ENCODE results near the gene CLEC4D. TPM values are rescaled to one million over a fixed set of nuclear protein-coding genes. Genes with fewer than 3 reads are reported as not detected.

Gene CLEC4D
- polyA plus RNA-seq, 1 donor from 2014 or later: not detected

DNA sequence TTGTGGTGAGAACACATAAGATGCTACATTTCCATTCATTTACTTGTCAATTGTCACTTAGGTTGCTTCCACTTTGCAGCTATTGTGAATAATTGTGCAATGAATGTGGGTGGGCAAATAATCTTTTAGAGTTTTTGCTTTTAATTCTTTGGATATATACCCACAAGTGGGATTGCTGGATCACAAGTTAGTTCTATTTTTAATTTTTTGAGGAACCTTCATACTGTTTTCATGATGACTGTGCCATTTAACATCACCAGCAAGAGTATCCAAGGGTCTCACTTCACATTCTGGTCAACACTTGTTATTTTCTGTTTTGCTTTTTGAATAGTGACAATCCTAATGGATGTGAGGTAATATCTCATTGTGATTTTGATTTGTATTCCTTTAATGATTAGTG is 47.1 kb upstream of the CLEC4D start:
- H2AFZ ChIP-seq (ENCODE audit: low read depth, low read length): no peak overlapping the region
- H4K20me1 ChIP-seq (ENCODE audit: insufficient read depth): no peaks in the 10 kb centered on the region
- H3K9me3 ChIP-seq (ENCODE audit: low read length): no peaks in the 10 kb centered on the region
- no peak overlapping the region for H3K4me2 ChIP-seq (ENCODE audit: low read length)
- no peaks in the 10 kb centered on the region for H3K27me3 ChIP-seq (ENCODE audit: insufficient read depth, low read depth, low read length)
- no peaks in the 10 kb centered on the region for H3F3A ChIP-seq (ENCODE audit: insufficient read depth, low read length, poor library complexity, severe bottlenecking)
- no peaks in the 10 kb centered on the region for H3K79me2 ChIP-seq (replicated peaks; ENCODE audit: insufficient read depth, low read length)
- no peak for TF ChIP-seq EZH2 (IDR thresholded peaks at IDR 0.05; ENCODE audit: borderline replicate concordance, insufficient read depth, low read length, poor library complexity, severe bottlenecking)
- TF ChIP-seq RAD21 (conservative IDR thresholded peaks at IDR 0.05): no peak
- TF ChIP-seq POLR2AphosphoS5 (IDR thresholded peaks at IDR 0.05): no peak
- no peak for TF ChIP-seq TAF1 (IDR thresholded peaks at IDR 0.05; ENCODE audit: low read depth)
- no peak for TF ChIP-seq MXI1 (conservative IDR thresholded peaks at IDR 0.05; ENCODE audit: poor library complexity, severe bottlenecking)
- no peak for TF ChIP-seq SMC3 (conservative IDR thresholded peaks at IDR 0.05; ENCODE audit: poor library complexity)
- H3K9me2 ChIP-seq (ENCODE audit: insufficient read depth, low read length): no peaks in the 10 kb centered on the region
- no peak overlapping the region for H3K9ac ChIP-seq (ENCODE audit: low read length)
- H3K4me3 ChIP-seq (ENCODE audit: low read length): no peak overlapping the region
- H3K36me3 ChIP-seq (ENCODE audit: insufficient read depth, low read length): no peaks in the 10 kb centered on the region
- H3K27ac ChIP-seq (ENCODE audit: low read length): no peak overlapping the region

DNA sequence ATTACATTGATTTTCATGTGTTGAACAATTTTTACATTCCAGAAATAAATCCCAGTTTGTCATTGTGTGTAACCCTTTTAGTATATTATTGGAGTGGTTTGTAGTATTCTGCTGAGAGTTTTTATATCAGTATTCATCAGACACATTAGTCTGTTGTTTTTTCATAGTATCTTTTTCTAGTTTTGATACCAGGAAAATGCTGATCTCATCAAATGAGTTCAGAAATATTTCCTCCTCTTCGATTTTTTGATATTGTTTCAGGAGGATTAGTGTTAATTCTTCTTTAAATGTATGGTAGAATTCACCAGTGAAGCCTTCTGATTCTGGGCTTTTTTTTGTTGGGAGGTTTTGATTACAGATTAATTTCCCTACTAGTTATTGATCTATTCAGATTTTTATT is 42.2 kb upstream of the CLEC4D start:
- H3K4me2 ChIP-seq (ENCODE audit: low read length): no peak overlapping the region
- H4K20me1 ChIP-seq (ENCODE audit: insufficient read depth): no peaks in the 10 kb centered on the region
- H3K36me3 ChIP-seq (ENCODE audit: insufficient read depth, low read length): no peaks in the 10 kb centered on the region
- no peaks in the 10 kb centered on the region for H3K79me2 ChIP-seq (replicated peaks; ENCODE audit: insufficient read depth, low read length)
- H3K9me3 ChIP-seq (ENCODE audit: low read length): no peaks in the 10 kb centered on the region
- H3K9me2 ChIP-seq (ENCODE audit: insufficient read depth, low read length): no peaks in the 10 kb centered on the region
- no peaks in the 10 kb centered on the region for H3K27me3 ChIP-seq (ENCODE audit: insufficient read depth, low read depth, low read length)
- no peak overlapping the region for H2AFZ ChIP-seq (ENCODE audit: low read depth, low read length)
- no peaks in the 10 kb centered on the region for H3F3A ChIP-seq (ENCODE audit: insufficient read depth, low read length, poor library complexity, severe bottlenecking)
- no peak overlapping the region for H3K27ac ChIP-seq (ENCODE audit: low read length)
- H3K4me3 ChIP-seq (ENCODE audit: low read length): no peak overlapping the region
- no peak for TF ChIP-seq EZH2 (IDR thresholded peaks at IDR 0.05; ENCODE audit: borderline replicate concordance, insufficient read depth, low read length, poor library complexity, severe bottlenecking)
- TF ChIP-seq, protein P1, sequence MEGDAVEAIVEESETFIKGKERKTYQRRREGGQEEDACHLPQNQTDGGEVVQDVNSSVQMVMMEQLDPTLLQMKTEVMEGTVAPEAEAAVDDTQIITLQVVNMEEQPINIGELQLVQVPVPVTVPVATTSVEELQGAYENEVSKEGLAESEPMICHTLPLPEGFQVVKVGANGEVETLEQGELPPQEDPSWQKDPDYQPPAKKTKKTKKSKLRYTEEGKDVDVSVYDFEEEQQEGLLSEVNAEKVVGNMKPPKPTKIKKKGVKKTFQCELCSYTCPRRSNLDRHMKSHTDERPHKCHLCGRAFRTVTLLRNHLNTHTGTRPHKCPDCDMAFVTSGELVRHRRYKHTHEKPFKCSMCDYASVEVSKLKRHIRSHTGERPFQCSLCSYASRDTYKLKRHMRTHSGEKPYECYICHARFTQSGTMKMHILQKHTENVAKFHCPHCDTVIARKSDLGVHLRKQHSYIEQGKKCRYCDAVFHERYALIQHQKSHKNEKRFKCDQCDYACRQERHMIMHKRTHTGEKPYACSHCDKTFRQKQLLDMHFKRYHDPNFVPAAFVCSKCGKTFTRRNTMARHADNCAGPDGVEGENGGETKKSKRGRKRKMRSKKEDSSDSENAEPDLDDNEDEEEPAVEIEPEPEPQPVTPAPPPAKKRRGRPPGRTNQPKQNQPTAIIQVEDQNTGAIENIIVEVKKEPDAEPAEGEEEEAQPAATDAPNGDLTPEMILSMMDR (IDR thresholded peaks at IDR 0.05; ENCODE audit: poor library complexity, severe bottlenecking): no peak
- TF ChIP-seq MXI1 (conservative IDR thresholded peaks at IDR 0.05; ENCODE audit: poor library complexity, severe bottlenecking): no peak
- TF ChIP-seq POLR2AphosphoS5 (IDR thresholded peaks at IDR 0.05): no peak
- no peak for TF ChIP-seq RAD21 (conservative IDR thresholded peaks at IDR 0.05)
- TF ChIP-seq TAF1 (IDR thresholded peaks at IDR 0.05; ENCODE audit: low read depth): no peak
- TF ChIP-seq, protein P2, sequence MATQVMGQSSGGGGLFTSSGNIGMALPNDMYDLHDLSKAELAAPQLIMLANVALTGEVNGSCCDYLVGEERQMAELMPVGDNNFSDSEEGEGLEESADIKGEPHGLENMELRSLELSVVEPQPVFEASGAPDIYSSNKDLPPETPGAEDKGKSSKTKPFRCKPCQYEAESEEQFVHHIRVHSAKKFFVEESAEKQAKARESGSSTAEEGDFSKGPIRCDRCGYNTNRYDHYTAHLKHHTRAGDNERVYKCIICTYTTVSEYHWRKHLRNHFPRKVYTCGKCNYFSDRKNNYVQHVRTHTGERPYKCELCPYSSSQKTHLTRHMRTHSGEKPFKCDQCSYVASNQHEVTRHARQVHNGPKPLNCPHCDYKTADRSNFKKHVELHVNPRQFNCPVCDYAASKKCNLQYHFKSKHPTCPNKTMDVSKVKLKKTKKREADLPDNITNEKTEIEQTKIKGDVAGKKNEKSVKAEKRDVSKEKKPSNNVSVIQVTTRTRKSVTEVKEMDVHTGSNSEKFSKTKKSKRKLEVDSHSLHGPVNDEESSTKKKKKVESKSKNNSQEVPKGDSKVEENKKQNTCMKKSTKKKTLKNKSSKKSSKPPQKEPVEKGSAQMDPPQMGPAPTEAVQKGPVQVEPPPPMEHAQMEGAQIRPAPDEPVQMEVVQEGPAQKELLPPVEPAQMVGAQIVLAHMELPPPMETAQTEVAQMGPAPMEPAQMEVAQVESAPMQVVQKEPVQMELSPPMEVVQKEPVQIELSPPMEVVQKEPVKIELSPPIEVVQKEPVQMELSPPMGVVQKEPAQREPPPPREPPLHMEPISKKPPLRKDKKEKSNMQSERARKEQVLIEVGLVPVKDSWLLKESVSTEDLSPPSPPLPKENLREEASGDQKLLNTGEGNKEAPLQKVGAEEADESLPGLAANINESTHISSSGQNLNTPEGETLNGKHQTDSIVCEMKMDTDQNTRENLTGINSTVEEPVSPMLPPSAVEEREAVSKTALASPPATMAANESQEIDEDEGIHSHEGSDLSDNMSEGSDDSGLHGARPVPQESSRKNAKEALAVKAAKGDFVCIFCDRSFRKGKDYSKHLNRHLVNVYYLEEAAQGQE (IDR thresholded peaks at IDR 0.05; ENCODE audit: borderline replicate concordance): no peak
- TF ChIP-seq EP300 (conservative IDR thresholded peaks at IDR 0.05; ENCODE audit: poor library complexity, severe bottlenecking): no peak
- no peak for TF ChIP-seq SMC3 (conservative IDR thresholded peaks at IDR 0.05; ENCODE audit: poor library complexity)
- H3K9ac ChIP-seq (ENCODE audit: low read length): no peak overlapping the region
